Activated T-helper 17 cell treated with anti-CD3 and anti-CD28 coated beads, Interleukin-2, amount 50 U/mL, for 72 hours (primary cell): ENCODE results near the gene RPS6KA2. TPM values are rescaled to one million over a fixed set of nuclear protein-coding genes. Genes with fewer than 3 reads are reported as not detected.

ENCODE experiments used
- ATAC-seq: fragments of 150-1000 bp; cut with Tn5 transposase; replicated peaks from 2 replicates; pipeline ENCODE4 v1.10.0; 2021; ENCODE audit warnings: mild to moderate bottlenecking, moderate library complexity
- H3K27ac Mint-ChIP-seq: one replicate; pipeline ENCODE4 v1.8.0; 2022; ENCODE audit warnings: mixed read lengths
- H3K27me3 Mint-ChIP-seq: one replicate; pipeline ENCODE4 v1.8.0; 2022; ENCODE audit warnings: mixed read lengths
- H3K36me3 Mint-ChIP-seq: one replicate; pipeline ENCODE4 v1.8.0; 2022; ENCODE audit warnings: low read depth, mild to moderate bottlenecking, mixed read lengths
- H3K4me1 Mint-ChIP-seq: one replicate; pipeline ENCODE4 v1.8.0; 2022; ENCODE audit warnings: mixed read lengths
- H3K4me3 Mint-ChIP-seq: one replicate; pipeline ENCODE4 v1.8.0; 2022; ENCODE audit warnings: mild to moderate bottlenecking, mixed read lengths
- H3K9me3 Mint-ChIP-seq: one replicate; pipeline ENCODE4 v1.8.0; 2022; ENCODE audit warnings: mixed read lengths
- total RNA-seq, 2 donors: library from RNA; stranded (reverse); gene quantifications; one replicate each; pipeline ENCODE4 v1.2.3, GENCODE V29; 2022

Gene RPS6KA2
- total RNA-seq, 2 donors from 2014 or later, result 1.3 to 1.5 TPM

GRCh38 chr6:166511316-166511715, 115.7 kb downstream of the RPS6KA2 start:
- Mint-ChIP-seq H3K36me3 (no peaks in the 10 kb centered on the region), H3K4me1 (peaks cover 18% of the 10 kb centered on the region), H3K27me3 (no peaks in the 10 kb centered on the region), H3K27ac (no peak overlapping the region), H3K9me3 (no peaks in the 10 kb centered on the region), H3K4me3 (no peak overlapping the region)
- no peak for ATAC-seq

GRCh38 chr6:166509193-166509592, 117.9 kb downstream of the RPS6KA2 start:
- Mint-ChIP-seq H3K9me3 (no peaks in the 10 kb centered on the region), H3K27me3 (no peaks in the 10 kb centered on the region), H3K4me3 (no peak overlapping the region), H3K36me3 (no peaks in the 10 kb centered on the region), H3K4me1 (peaks cover 8% of the 10 kb centered on the region), H3K27ac (no peak overlapping the region)
- no peak for ATAC-seq

GRCh38 chr6:166508726-166509125, 118.3 kb downstream of the RPS6KA2 start:
- Mint-ChIP-seq H3K4me1 (peaks cover 8% of the 10 kb centered on the region), H3K4me3 (no peak overlapping the region), H3K27ac (no peak overlapping the region), H3K9me3 (no peaks in the 10 kb centered on the region), H3K36me3 (no peaks in the 10 kb centered on the region), H3K27me3 (no peaks in the 10 kb centered on the region)
- ATAC-seq, result no peak

GRCh38 chr6:166507809-166508564, 119.1 kb downstream of the RPS6KA2 start:
- Mint-ChIP-seq H3K27ac (no peak overlapping the region), H3K36me3 (no peaks in the 10 kb centered on the region), H3K4me1 (peaks cover 8% of the 10 kb centered on the region), H3K4me3 (no peak overlapping the region), H3K27me3 (no peaks in the 10 kb centered on the region), H3K9me3 (no peaks in the 10 kb centered on the region)
- ATAC-seq, result no peak

- Mint-ChIP-seq H3K36me3 (no peaks in the 10 kb centered on the region), H3K27me3 (no peaks in the 10 kb centered on the region), H3K4me1 (peaks cover 2% of the 10 kb centered on the region), H3K4me3 (no peak overlapping the region), H3K9me3 (no peaks in the 10 kb centered on the region), H3K27ac (no peak overlapping the region)
- no peak for ATAC-seq
These were observed 119.7 kb downstream of the RPS6KA2 start for GRCh38 chr6:166507380-166507779.

- Mint-ChIP-seq H3K36me3 (no peaks in the 10 kb centered on the region), H3K4me1 (no peaks in the 10 kb centered on the region), H3K27me3 (no peaks in the 10 kb centered on the region), H3K9me3 (no peaks in the 10 kb centered on the region), H3K27ac (no peak overlapping the region), H3K4me3 (no peak overlapping the region)
- ATAC-seq, result no peak
These were observed 121.7 kb downstream of the RPS6KA2 start for GRCh38 chr6:166505133-166505905.

- Mint-ChIP-seq H3K4me3 (no peak overlapping the region), H3K4me1 (peaks cover 5% of the 10 kb centered on the region), H3K27me3 (no peaks in the 10 kb centered on the region), H3K9me3 (no peaks in the 10 kb centered on the region), H3K36me3 (no peaks in the 10 kb centered on the region), H3K27ac (no peak overlapping the region)
- no peak for ATAC-seq
These were observed 123.0 kb downstream of the RPS6KA2 start for GRCh38 chr6:166504100-166504499.

GRCh38 chr6:166503167-166503744, 123.8 kb downstream of the RPS6KA2 start:
- no peaks in the 10 kb centered on the region for H3K9me3 Mint-ChIP-seq
- no peaks in the 10 kb centered on the region for H3K27me3 Mint-ChIP-seq
- no peak overlapping the region for H3K4me3 Mint-ChIP-seq
- no peak overlapping the region for H3K27ac Mint-ChIP-seq
- no peak for ATAC-seq
- H3K36me3 Mint-ChIP-seq, result no peaks in the 10 kb centered on the region
- peaks cover 5% of the 10 kb centered on the region for H3K4me1 Mint-ChIP-seq

GRCh38 chr6:166502453-166502852, 124.6 kb downstream of the RPS6KA2 start:
- Mint-ChIP-seq H3K4me1 (peaks cover 5% of the 10 kb centered on the region), H3K9me3 (no peaks in the 10 kb centered on the region), H3K36me3 (no peaks in the 10 kb centered on the region), H3K4me3 (no peak overlapping the region), H3K27me3 (no peaks in the 10 kb centered on the region), H3K27ac (no peak overlapping the region)
- no peak for ATAC-seq

GRCh38 chr6:166501246-166501645, 125.8 kb downstream of the RPS6KA2 start:
- Mint-ChIP-seq H3K4me3 (no peak overlapping the region), H3K27me3 (no peaks in the 10 kb centered on the region), H3K9me3 (no peaks in the 10 kb centered on the region), H3K4me1 (peaks cover 5% of the 10 kb centered on the region), H3K36me3 (no peaks in the 10 kb centered on the region), H3K27ac (no peak overlapping the region)
- no peak for ATAC-seq

- Mint-ChIP-seq H3K36me3 (no peaks in the 10 kb centered on the region), H3K4me3 (peak overlapping the region; percentile 22)
These were observed 126.8 kb downstream of the RPS6KA2 start for GRCh38 chr6:166500246-166500645.

GRCh38 chr6:166499350-166500163, 127.5 kb downstream of the RPS6KA2 start:
- peak; percentile 80 for ATAC-seq
- peak overlapping the region; percentile 81 for H3K27ac Mint-ChIP-seq

More at GRCh38 chr6:166500246-166500645, 126.8 kb downstream of the RPS6KA2 start:
- Mint-ChIP-seq H3K27me3 (no peaks in the 10 kb centered on the region), H3K27ac (peak overlapping the region; percentile 81), H3K4me1 (peaks cover 6% of the 10 kb centered on the region), H3K9me3 (no peaks in the 10 kb centered on the region)
- ATAC-seq, result no peak

GRCh38 chr6:166498661-166499349, 128.2 kb downstream of the RPS6KA2 start:
- no peak for ATAC-seq
- Mint-ChIP-seq H3K4me1 (peaks cover 11% of the 10 kb centered on the region), H3K9me3 (no peaks in the 10 kb centered on the region), H3K4me3 (peak overlapping the region; percentile 22), H3K27ac (peak overlapping the region; percentile 81), H3K27me3 (no peaks in the 10 kb centered on the region), H3K36me3 (no peaks in the 10 kb centered on the region)

More at GRCh38 chr6:166499350-166500163, 127.5 kb downstream of the RPS6KA2 start:
- Mint-ChIP-seq H3K4me1 (peaks cover 11% of the 10 kb centered on the region), H3K4me3 (peak overlapping the region; percentile 22), H3K27me3 (no peaks in the 10 kb centered on the region), H3K36me3 (no peaks in the 10 kb centered on the region), H3K9me3 (no peaks in the 10 kb centered on the region)

- Mint-ChIP-seq H3K36me3 (no peaks in the 10 kb centered on the region), H3K27ac (no peak overlapping the region), H3K4me3 (no peak overlapping the region), H3K27me3 (no peaks in the 10 kb centered on the region), H3K4me1 (peaks cover 11% of the 10 kb centered on the region), H3K9me3 (no peaks in the 10 kb centered on the region)
- ATAC-seq, result no peak
These were observed 128.8 kb downstream of the RPS6KA2 start for GRCh38 chr6:166498228-166498627.
